Central memory CD8-positive, alpha-beta T cell (primary cell): ENCODE data around the gene GBP6.
"Not testable (repeated sequence)": the region's sequence is repeated elsewhere in the genome, so short reads cannot be mapped to it uniquely, and the experiment has no call there.

Source experiments
- ATAC-seq: fragments of 150-1000 bp; cut with Tn5 transposase; replicated peaks from 2 replicates; pipeline ENCODE4 v1.10.0; 2022; ENCODE audit warnings: mild to moderate bottlenecking, moderate FRiP score, moderate number of reproducible peaks; ENCODE audit not compliant: poor library complexity, severe bottlenecking; ENCODE audit errors: extremely low read depth
- DNase-seq, 2 donors: peaks; one replicate each; pipeline ENCODE4 v3.0.0; 2021; ENCODE audit warnings: low spot score in 2 of 2
- H3K27ac Mint-ChIP-seq: one replicate; pipeline ENCODE4 v1.8.0; 2022; ENCODE audit warnings: low read depth, mild to moderate bottlenecking, moderate library complexity, mixed read lengths
- H3K27me3 Mint-ChIP-seq: one replicate; pipeline ENCODE4 v1.8.0; 2022; ENCODE audit warnings: mixed read lengths
- H3K36me3 Mint-ChIP-seq: one replicate; pipeline ENCODE4 v1.8.0; 2022; ENCODE audit warnings: mild to moderate bottlenecking, moderate library complexity, mixed read lengths; ENCODE audit not compliant: insufficient read depth
- H3K4me1 Mint-ChIP-seq: one replicate; pipeline ENCODE4 v1.8.0; 2022; ENCODE audit warnings: mixed read lengths
- H3K4me3 Mint-ChIP-seq: one replicate; pipeline ENCODE4 v1.8.0; 2022; ENCODE audit warnings: mild to moderate bottlenecking, moderate library complexity, mixed read lengths
- H3K9me3 Mint-ChIP-seq: one replicate; pipeline ENCODE4 v1.8.0; 2022; ENCODE audit warnings: mixed read lengths

GBP6 gene

DNA sequence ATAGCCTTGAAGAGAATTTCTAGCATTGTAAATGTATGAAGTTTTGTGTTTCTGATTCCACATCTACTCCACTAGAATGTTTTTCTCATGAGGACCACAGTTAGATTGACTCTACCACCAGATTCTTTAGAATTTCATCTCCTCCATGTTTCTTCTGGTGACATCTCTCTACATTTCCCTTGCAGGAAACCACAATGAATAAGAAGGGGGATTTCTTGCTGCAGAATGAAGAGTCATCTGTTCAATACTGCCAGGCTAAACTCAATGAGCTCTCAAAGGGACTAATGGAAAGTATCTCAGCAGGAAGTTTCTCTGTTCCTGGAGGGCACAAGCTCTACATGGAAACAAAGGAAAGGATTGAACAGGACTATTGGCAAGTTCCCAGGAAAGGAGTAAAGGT lies 18.6 kb downstream of the GBP6 start:
- H3K4me1 Mint-ChIP-seq = no peaks in the 10 kb centered on the region
- H3K4me3 Mint-ChIP-seq = no peak overlapping the region
- DNase-seq (no peak), ATAC-seq (no peak)
- H3K9me3 Mint-ChIP-seq = no peaks in the 10 kb centered on the region
- H3K27me3 Mint-ChIP-seq = no peaks in the 10 kb centered on the region
- H3K27ac Mint-ChIP-seq = no peak overlapping the region
- H3K36me3 Mint-ChIP-seq = no peaks in the 10 kb centered on the region

DNA sequence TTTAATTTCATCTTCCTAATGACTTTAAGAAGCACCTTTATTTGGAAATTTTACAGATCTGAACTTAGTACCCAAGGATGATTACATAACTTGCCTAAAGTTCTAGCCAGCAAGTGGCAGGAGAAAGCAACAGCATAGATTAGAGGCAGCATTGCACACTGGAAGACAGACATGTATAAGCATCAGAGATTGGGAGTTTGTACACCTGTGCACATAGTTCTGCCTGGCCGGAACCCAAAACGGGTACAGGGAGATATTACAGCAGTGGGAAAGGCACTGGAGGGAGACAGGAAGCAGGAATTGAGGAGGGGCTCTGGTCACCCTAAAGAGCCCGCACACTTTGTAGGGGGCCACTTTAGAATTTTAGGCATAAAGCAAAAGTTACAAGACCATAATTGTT lies 19.3 kb downstream of the GBP6 start:
- Mint-ChIP-seq H3K27me3 (no peaks in the 10 kb centered on the region), H3K4me3 (no peak overlapping the region), H3K9me3 (no peaks in the 10 kb centered on the region), H3K36me3 (no peaks in the 10 kb centered on the region), H3K27ac (no peak overlapping the region), H3K4me1 (no peaks in the 10 kb centered on the region)
- no peak for DNase-seq
- ATAC-seq = no peak

- no peak for ATAC-seq
- Mint-ChIP-seq H3K9me3 (peaks cover 6% of the 10 kb centered on the region), H3K4me1 (no peaks in the 10 kb centered on the region), H3K36me3 (no peaks in the 10 kb centered on the region), H3K27me3 (no peaks in the 10 kb centered on the region), H3K4me3 (no peak overlapping the region), H3K27ac (no peak overlapping the region)
- no peak for DNase-seq
Measured at GRCh38 chr1:89390707-89391106, 26.8 kb downstream of the GBP6 start.

- Mint-ChIP-seq H3K9me3 (peaks cover 6% of the 10 kb centered on the region), H3K27ac (no peak overlapping the region), H3K4me3 (no peak overlapping the region), H3K27me3 (no peaks in the 10 kb centered on the region), H3K4me1 (no peaks in the 10 kb centered on the region), H3K36me3 (no peaks in the 10 kb centered on the region)
- ATAC-seq (no peak), DNase-seq (no peak)
Measured at GRCh38 chr1:89391686-89392085, 27.8 kb downstream of the GBP6 start.

DNA sequence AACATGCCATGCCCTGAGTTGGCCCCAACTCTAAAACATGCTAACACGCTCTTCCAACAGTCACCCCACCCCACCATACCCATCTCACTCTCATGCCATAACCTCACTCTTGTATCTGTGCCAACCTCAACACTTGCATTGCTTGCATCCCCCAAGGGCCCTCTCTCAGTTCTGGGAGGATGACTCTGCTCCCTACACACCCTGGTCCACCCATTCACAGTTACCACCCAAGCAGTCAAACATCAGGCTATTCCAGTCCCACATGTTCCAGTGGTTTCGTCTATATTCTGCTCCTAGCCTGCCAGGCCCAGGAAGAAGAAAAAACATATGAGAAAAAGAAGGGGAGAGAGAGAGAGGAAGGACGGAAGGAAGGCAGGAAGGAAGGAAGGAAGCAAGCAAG lies 31.0 kb downstream of the GBP6 start:
- DNase-seq (no peak), ATAC-seq (no peak)
- Mint-ChIP-seq H3K9me3 (peaks cover 6% of the 10 kb centered on the region), H3K36me3 (no peaks in the 10 kb centered on the region), H3K4me3 (no peak overlapping the region), H3K4me1 (no peaks in the 10 kb centered on the region), H3K27me3 (no peaks in the 10 kb centered on the region), H3K27ac (no peak overlapping the region)

- no peak for ATAC-seq
- no peak overlapping the region for H3K4me3 Mint-ChIP-seq
- no peak for DNase-seq
- peaks cover 6% of the 10 kb centered on the region for H3K9me3 Mint-ChIP-seq
- H3K27ac Mint-ChIP-seq = no peak overlapping the region
- H3K27me3 Mint-ChIP-seq = no peaks in the 10 kb centered on the region
- no peaks in the 10 kb centered on the region for H3K4me1 Mint-ChIP-seq
- no peaks in the 10 kb centered on the region for H3K36me3 Mint-ChIP-seq
Measured at GRCh38 chr1:89396902-89397301, 33.0 kb downstream of the GBP6 start.

DNA sequence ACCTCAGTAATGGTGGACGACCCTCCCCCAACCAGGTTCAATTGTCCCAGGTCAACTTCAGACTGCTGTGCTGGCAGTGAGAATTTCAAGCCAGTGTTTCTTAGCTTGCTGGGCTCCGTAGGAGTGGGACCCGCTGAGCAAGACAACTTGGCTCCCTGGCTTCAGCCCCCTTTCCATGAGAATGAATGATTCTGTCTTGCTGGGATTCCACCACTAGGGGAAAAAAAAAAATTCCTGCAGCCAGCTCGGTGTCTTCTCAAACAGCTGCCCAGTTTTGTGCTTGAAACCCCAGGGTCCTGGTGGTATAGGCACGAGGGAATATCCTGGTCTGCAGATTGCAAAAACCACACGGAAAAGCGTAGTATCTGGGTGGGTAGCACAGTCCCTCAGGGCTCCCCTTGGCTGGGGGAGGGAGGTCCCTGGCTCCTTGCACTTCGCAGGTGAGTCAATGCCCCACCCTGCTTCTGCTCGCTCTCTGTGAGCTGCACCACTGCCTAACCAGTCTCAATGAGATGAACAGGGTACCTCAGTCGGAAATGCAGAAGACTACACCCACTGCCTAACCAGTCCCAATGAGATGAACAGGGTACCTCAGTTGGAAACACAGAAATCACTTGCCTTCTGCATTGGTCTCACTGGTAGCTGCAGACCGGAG lies 41.5 kb downstream of the GBP6 start:
- H3K9me3 Mint-ChIP-seq = no peaks in the 10 kb centered on the region
- ATAC-seq (no peak), DNase-seq (no peak)
- no peak overlapping the region for H3K4me3 Mint-ChIP-seq
- no peaks in the 10 kb centered on the region for H3K27me3 Mint-ChIP-seq
- H3K36me3 Mint-ChIP-seq = peaks cover 5% of the 10 kb centered on the region
- peaks cover 24% of the 10 kb centered on the region for H3K4me1 Mint-ChIP-seq
- no peak overlapping the region for H3K27ac Mint-ChIP-seq

DNA sequence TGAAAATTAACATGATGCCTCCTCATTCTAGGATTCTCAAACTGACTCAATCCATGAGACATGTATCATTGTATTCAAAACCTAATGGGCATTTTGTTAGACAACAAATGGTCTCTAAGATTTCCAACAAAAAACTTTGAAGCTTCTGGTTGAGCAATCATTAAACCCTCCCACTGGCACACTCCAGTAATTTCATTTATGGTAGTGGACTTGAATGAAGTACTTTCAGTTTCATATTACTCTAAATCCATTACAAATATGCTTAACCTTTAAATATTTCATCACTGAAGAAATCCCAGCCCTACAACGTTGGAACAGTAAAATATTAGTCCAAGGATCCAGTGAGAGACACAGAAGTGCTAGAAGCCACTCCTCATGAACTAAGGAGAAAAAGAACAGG lies 43.5 kb downstream of the GBP6 start:
- ATAC-seq (no peak), DNase-seq (no peak)
- H3K27ac Mint-ChIP-seq = peak overlapping the region; percentile 72
- no peaks in the 10 kb centered on the region for H3K27me3 Mint-ChIP-seq
- peak overlapping the region; percentile 51 for H3K4me3 Mint-ChIP-seq
- H3K36me3 Mint-ChIP-seq = peaks cover 5% of the 10 kb centered on the region
- H3K4me1 Mint-ChIP-seq = peaks cover 24% of the 10 kb centered on the region
- no peaks in the 10 kb centered on the region for H3K9me3 Mint-ChIP-seq

- DNase-seq, H3K9me3 Mint-ChIP-seq, H3K27me3 Mint-ChIP-seq, H3K36me3 Mint-ChIP-seq, ATAC-seq: not testable (repeated sequence)
- H3K27ac Mint-ChIP-seq = peak overlapping the region; percentile 72
- H3K4me3 Mint-ChIP-seq = peak overlapping the region; percentile 51
- H3K4me1 Mint-ChIP-seq = peaks cover 24% of the 10 kb centered on the region
Measured at GRCh38 chr1:89407768-89408167, 43.9 kb downstream of the GBP6 start.

- H3K27me3 Mint-ChIP-seq = no peaks in the 10 kb centered on the region
- no peaks in the 10 kb centered on the region for H3K9me3 Mint-ChIP-seq
- no peak for ATAC-seq
- no peaks in the 10 kb centered on the region for H3K4me1 Mint-ChIP-seq
- no peak for DNase-seq
- no peak overlapping the region for H3K4me3 Mint-ChIP-seq
- H3K27ac Mint-ChIP-seq = no peak overlapping the region
- peaks cover 4% of the 10 kb centered on the region for H3K36me3 Mint-ChIP-seq
Measured at GRCh38 chr1:89425056-89425455, 61.2 kb downstream of the GBP6 start.

DNA sequence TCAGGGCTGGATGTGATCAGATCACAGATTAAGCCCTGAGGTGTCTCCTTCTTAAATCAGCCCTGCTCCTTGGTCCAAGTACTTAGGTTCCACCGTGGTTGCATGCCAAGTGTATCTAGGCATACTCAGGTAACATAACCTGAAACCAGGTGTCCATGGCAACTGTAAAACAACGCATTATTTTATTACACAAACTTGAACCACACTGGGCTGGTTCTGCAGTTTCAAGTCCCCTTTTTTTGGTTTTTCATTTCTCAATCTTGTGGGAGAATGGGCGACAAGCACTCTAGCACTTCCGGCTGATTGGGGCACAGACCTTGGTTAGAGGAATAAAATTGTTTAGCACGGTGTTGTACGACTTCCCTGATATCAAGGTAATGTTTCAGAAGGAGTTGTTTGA lies 65.2 kb downstream of the GBP6 start:
- no peak for DNase-seq

DNA sequence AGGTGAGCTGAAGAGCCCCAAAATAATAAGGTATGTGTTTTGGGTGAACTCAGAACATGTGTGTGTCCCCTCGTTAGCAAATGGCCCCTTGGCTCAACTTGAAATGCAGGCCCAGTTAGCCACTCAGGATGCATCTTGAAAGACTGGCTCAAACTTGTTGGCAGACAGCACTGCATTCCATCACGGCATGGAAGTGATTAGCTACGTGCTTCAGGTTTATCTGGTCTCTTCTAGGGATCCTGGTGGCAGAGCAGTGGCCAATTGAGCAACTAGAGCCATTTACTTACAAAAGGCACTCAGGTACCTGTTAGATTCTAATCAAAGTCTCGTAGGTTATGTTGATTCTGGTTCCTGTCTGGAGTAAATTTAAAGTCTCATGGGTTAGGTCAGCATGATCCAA lies 65.8 kb downstream of the GBP6 start:
- ATAC-seq, H3K4me3 Mint-ChIP-seq, H3K4me1 Mint-ChIP-seq, H3K27me3 Mint-ChIP-seq, H3K27ac Mint-ChIP-seq, H3K9me3 Mint-ChIP-seq, H3K36me3 Mint-ChIP-seq, DNase-seq: not testable (repeated sequence)

More for the DNA sequence above, 65.2 kb downstream of the GBP6 start:
- H3K4me1 Mint-ChIP-seq = no peaks in the 10 kb centered on the region
- peaks cover 2% of the 10 kb centered on the region for H3K36me3 Mint-ChIP-seq
- no peaks in the 10 kb centered on the region for H3K27me3 Mint-ChIP-seq
- peak; percentile 19 for ATAC-seq
- no peak overlapping the region for H3K4me3 Mint-ChIP-seq
- H3K9me3 Mint-ChIP-seq = no peaks in the 10 kb centered on the region
- H3K27ac Mint-ChIP-seq = no peak overlapping the region

GRCh38 chr1:89433421-89433820 lies 69.6 kb downstream of the GBP6 start:
- no peaks in the 10 kb centered on the region for H3K36me3 Mint-ChIP-seq
- DNase-seq = no peak
- no peak for ATAC-seq
- no peaks in the 10 kb centered on the region for H3K4me1 Mint-ChIP-seq
- H3K9me3 Mint-ChIP-seq = peaks cover under 1% of the 10 kb centered on the region
- H3K27ac Mint-ChIP-seq = no peak overlapping the region
- H3K4me3 Mint-ChIP-seq = no peak overlapping the region
- H3K27me3 Mint-ChIP-seq = no peaks in the 10 kb centered on the region
